H1 (cell line): ENCODE results near the gene ELOVL1. TPM values are rescaled to one million over a fixed set of nuclear protein-coding genes. Genes with fewer than 3 reads are reported as not detected.

ENCODE experiments used
- E2F6 ChIP-seq: IDR thresholded peaks from 2 replicates; pipeline ENCODE4 v1.6.1; 2012; ENCODE audit warnings: inconsistent platforms
- JUN ChIP-seq: IDR thresholded peaks from 2 replicates; pipeline ENCODE4 v1.6.1; 2011; ENCODE audit warnings: low read depth, mild to moderate bottlenecking, improper control_type of control experiment, low read length
- SIX5 ChIP-seq: IDR thresholded peaks from 2 replicates; pipeline ENCODE4 v1.6.1; 2011; ENCODE audit warnings: mild to moderate bottlenecking, low read depth, low read length
- SP2 ChIP-seq: IDR thresholded peaks from 2 replicates; pipeline ENCODE4 v1.6.1; 2012; ENCODE audit warnings: mild to moderate bottlenecking, low read length, inconsistent platforms
- polyA plus RNA-seq, 7 experiments: library from polyadenylated mRNA; depleted of rRNA in 3 of 7; stranded (reverse) in 5 of 7; unstranded in 2 of 7; fragments of >200 nt in 5 of 7; fragments of 200-250 nt in 2 of 7; gene quantifications; 1 replicate in 5 of 7; 2 replicates in 1 of 7; 4 replicates in 1 of 7; pipeline versions ENCODE4 v1.2.1 to v1.2.3, GENCODE V29; 2011 to 2013; ENCODE audit warnings: missing spikeins in 2 of 7, mixed read lengths in 2 of 7
- total RNA-seq: library from RNA; stranded (reverse); fragmentation: NEBNext Ultra II Directional; extraction: Animal tissue kit (Norgen Biotek cat#: 25700); gene quantifications from 2 replicates; pipeline ENCODE4 v1.2.1, GENCODE V29; 2021
- TF ChIP-seq, protein P1 (sequence below): fragments of 300-600 bp; sonication (generic); IDR thresholded peaks from 2 replicates; pipeline ENCODE4 v1.7.1; 2012; ENCODE audit warnings: low read length, moderate library complexity, mild to moderate bottlenecking, inconsistent platforms; ENCODE audit not compliant: insufficient replicate concordance

The ELOVL1 gene
- total and polyA plus RNA-seq, 2 of the 8 experiments (the other 6 are each of a cell fraction or from before 2014, with no cell fraction given): 28.5 to 68.1 TPM

DNA sequence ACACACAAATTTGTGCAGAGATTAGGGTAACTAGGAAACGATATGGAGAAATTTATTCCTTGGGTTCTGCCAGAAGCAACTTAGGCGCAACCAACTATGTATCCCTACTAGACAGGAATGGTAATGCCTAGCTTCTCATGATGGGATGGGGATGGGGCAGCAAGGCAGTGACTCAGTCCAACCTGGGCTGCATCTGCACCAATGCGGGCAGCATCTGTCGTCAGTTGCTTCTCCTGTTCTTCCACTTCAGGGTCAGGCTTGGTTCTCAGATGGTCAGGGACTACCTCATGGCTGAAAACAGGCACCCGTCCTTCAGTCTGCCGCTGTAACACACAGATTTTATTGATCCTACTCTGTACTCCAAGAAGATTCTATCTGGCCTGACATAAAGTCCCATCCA, 18.9 kb upstream of the ELOVL1 start (continued):
- TF ChIP-seq, protein P1, sequence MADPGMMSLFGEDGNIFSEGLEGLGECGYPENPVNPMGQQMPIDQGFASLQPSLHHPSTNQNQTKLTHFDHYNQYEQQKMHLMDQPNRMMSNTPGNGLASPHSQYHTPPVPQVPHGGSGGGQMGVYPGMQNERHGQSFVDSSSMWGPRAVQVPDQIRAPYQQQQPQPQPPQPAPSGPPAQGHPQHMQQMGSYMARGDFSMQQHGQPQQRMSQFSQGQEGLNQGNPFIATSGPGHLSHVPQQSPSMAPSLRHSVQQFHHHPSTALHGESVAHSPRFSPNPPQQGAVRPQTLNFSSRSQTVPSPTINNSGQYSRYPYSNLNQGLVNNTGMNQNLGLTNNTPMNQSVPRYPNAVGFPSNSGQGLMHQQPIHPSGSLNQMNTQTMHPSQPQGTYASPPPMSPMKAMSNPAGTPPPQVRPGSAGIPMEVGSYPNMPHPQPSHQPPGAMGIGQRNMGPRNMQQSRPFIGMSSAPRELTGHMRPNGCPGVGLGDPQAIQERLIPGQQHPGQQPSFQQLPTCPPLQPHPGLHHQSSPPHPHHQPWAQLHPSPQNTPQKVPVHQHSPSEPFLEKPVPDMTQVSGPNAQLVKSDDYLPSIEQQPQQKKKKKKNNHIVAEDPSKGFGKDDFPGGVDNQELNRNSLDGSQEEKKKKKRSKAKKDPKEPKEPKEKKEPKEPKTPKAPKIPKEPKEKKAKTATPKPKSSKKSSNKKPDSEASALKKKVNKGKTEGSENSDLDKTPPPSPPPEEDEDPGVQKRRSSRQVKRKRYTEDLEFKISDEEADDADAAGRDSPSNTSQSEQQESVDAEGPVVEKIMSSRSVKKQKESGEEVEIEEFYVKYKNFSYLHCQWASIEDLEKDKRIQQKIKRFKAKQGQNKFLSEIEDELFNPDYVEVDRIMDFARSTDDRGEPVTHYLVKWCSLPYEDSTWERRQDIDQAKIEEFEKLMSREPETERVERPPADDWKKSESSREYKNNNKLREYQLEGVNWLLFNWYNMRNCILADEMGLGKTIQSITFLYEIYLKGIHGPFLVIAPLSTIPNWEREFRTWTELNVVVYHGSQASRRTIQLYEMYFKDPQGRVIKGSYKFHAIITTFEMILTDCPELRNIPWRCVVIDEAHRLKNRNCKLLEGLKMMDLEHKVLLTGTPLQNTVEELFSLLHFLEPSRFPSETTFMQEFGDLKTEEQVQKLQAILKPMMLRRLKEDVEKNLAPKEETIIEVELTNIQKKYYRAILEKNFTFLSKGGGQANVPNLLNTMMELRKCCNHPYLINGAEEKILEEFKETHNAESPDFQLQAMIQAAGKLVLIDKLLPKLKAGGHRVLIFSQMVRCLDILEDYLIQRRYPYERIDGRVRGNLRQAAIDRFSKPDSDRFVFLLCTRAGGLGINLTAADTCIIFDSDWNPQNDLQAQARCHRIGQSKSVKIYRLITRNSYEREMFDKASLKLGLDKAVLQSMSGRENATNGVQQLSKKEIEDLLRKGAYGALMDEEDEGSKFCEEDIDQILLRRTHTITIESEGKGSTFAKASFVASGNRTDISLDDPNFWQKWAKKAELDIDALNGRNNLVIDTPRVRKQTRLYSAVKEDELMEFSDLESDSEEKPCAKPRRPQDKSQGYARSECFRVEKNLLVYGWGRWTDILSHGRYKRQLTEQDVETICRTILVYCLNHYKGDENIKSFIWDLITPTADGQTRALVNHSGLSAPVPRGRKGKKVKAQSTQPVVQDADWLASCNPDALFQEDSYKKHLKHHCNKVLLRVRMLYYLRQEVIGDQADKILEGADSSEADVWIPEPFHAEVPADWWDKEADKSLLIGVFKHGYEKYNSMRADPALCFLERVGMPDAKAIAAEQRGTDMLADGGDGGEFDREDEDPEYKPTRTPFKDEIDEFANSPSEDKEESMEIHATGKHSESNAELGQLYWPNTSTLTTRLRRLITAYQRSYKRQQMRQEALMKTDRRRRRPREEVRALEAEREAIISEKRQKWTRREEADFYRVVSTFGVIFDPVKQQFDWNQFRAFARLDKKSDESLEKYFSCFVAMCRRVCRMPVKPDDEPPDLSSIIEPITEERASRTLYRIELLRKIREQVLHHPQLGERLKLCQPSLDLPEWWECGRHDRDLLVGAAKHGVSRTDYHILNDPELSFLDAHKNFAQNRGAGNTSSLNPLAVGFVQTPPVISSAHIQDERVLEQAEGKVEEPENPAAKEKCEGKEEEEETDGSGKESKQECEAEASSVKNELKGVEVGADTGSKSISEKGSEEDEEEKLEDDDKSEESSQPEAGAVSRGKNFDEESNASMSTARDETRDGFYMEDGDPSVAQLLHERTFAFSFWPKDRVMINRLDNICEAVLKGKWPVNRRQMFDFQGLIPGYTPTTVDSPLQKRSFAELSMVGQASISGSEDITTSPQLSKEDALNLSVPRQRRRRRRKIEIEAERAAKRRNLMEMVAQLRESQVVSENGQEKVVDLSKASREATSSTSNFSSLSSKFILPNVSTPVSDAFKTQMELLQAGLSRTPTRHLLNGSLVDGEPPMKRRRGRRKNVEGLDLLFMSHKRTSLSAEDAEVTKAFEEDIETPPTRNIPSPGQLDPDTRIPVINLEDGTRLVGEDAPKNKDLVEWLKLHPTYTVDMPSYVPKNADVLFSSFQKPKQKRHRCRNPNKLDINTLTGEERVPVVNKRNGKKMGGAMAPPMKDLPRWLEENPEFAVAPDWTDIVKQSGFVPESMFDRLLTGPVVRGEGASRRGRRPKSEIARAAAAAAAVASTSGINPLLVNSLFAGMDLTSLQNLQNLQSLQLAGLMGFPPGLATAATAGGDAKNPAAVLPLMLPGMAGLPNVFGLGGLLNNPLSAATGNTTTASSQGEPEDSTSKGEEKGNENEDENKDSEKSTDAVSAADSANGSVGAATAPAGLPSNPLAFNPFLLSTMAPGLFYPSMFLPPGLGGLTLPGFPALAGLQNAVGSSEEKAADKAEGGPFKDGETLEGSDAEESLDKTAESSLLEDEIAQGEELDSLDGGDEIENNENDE: no peak
- TF ChIP-seq SP2 (no peak), SIX5 (no peak), JUN (no peak), E2F6 (no peak)
